Spleen (tissue), 7 donors: Measurements from ENCODE around the gene ABT1.

Source experiments
- CTCF ChIP-seq, 11 experiments: fragments of 200-600 bp in 7 of 11; fragments of 450-650 bp in 4 of 11; sonication (generic) in 4 of 11; IDR thresholded peaks in 8 of 11; conservative IDR thresholded peaks in 3 of 11; 1 replicate in 7 of 11; 2 replicates in 4 of 11; pipeline versions ENCODE4 v1.4.0 to v1.8.0; 2016 to 2021; ENCODE audit warnings: antibody characterized with exemption in 11 of 11, inconsistent platforms in 4 of 11, mild to moderate bottlenecking in 1 of 11
- POLR2A ChIP-seq, 3 donors: fragments of 450-650 bp; IDR thresholded peaks; one replicate each; pipeline ENCODE4 v1.5.1; 2017; ENCODE audit warnings: antibody characterized with exemption in 3 of 3, mild to moderate bottlenecking in 1 of 3
- POLR2AphosphoS5 ChIP-seq, 3 donors: sonication (generic); formaldehyde crosslinking; IDR thresholded peaks; one replicate each; pipeline ENCODE4 v1.5.1; 2017; ENCODE audit warnings: antibody characterized with exemption in 3 of 3
- donor health status: DM: no; HTN: no; CAD: no; lungs with moderate emphysema.
- donor health status: DM: no; HTN: no; CAD: no.
- donor health status: DM: no; HTN: no; CAD: no.

DNA sequence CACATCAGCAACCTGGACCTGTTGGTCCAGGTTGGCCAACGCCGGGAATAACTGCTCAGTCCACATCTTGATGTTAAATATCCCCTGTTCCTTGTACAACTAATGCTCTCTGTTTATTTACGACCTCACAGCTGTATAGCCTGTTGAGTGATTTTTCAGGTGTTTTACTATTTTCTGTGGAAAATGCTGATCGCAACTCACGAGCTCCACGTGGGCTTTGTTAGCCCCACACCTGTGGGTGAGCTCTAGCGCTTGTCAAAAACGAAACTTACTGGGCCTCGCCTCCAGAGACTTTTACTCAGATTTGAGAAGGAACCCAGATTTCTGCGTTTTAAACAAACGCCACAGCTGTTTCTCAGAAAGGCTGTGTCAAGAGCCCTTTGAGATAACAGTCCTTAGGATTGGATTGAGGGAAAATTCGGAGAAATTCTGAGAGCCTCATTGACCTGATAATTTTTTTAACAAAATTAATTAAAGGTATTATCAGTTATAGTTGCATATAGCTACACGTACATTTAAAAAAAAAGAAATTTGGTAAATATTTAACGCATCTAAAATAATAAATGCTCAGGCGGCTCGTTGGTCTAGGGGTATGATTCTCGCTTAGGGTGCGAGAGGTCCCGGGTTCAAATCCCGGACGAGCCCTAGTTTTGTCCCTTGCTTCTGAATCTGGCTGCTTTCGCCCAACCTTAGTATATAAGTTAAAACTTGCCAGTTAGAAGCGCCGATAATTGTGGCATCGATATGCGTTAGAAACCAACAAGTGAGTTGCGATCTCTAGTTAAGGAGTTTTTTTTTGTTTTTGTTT is 41.9 kb upstream of the ABT1 start:
- TF ChIP-seq POLR2A (IDR thresholded peaks at IDR 0.05) (no peak), CTCF (IDR thresholded peaks at IDR 0.05 in 8 of 11, conservative IDR thresholded peaks at IDR 0.05 in 3 of 11) (no peak), POLR2AphosphoS5 (IDR thresholded peaks at IDR 0.05) (no peak)
